Coronary artery (tissue), 2 donors: ENCODE data around the gene ZNF614.
"Not testable (repeated sequence)": the region's sequence is repeated elsewhere in the genome, so short reads cannot be mapped to it uniquely, and the experiment has no call there.

Experiments
- DNase-seq: peaks from one replicate; pipeline ENCODE4 v3.0.0-alpha.2; 2017; ENCODE audit warnings: low spot score
- H3K27ac ChIP-seq, 2 donors: fragments of 200-600 bp; sonication (generic); one replicate each; pipeline ENCODE4 v1.5.1; 2016 to 2019
- H3K4me3 ChIP-seq: fragments of 200-600 bp; sonication (generic); 2 replicates; pipeline ENCODE4 v1.5.1; 2016; ENCODE audit warnings: mild to moderate bottlenecking, moderate library complexity
- CTCF ChIP-seq: fragments of 200-600 bp; sonication (generic); IDR thresholded peaks from one replicate; pipeline ENCODE4 v1.5.1; 2019; ENCODE audit warnings: antibody characterized with exemption

ZNF614 gene

GRCh38 chr19:52048555-52049501 lies 20.6 kb upstream of the ZNF614 start, which contains the start of gene ZNF432:
ZNF432 (minus strand) TSS chr19:52048838; CDS start chr19:52046868, 1,970 bp downstream.
- H3K27ac ChIP-seq, result peak within 1 kb of the TSS; percentile 93 to 99
- no peak for TF ChIP-seq CTCF
- DNase-seq, result peak; percentile 96
- peak within 1 kb of the TSS; percentile 85 for H3K4me3 ChIP-seq

- no peak for TF ChIP-seq CTCF
- no peak for DNase-seq
- no peak overlapping the region for H3K4me3 ChIP-seq
- no peak overlapping the region for H3K27ac ChIP-seq
Observed at GRCh38 chr19:52039169-52039568, 11.0 kb upstream of the ZNF614 start.

DNA sequence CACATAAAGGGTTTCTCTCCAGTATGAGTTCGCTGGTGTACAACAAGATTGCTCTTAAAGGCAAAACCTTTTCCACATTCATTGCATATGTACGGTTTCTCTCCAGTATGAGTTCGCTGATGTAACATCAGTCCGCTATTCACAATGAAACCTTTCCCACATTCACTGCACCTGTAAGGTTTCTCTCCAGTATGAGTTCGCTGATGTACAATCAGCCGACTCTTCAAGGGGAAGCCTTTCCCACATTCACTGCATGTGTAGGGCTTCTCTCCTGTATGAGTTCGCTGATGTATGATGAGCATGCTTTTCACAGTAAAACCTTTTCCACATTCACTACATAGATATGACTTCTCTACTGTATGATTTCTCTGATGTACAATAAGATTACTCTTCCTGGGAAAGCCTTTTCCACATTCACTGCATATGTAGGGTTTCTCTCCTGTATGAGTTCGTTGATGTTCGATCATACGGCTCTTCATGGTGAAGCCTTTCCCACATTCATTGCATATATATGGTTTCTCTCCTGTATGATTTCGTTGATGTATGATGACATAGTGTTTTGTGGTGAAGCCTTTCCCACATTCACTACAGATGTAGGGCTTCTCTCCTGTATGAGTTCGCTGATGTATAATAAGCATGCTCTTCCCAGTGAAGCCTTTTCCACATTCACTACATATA lies 6.0 kb upstream of the ZNF614 start:
- Histone ChIP-seq H3K27ac (no peak overlapping the region), H3K4me3 (peak overlapping the region; percentile 28)
- DNase-seq, result no peak
- no peak for TF ChIP-seq CTCF

- Histone ChIP-seq H3K27ac (peak overlapping the region; percentile 88 to 91), H3K4me3 (peak overlapping the region; percentile 79)
- no peak for TF ChIP-seq CTCF
- no peak for DNase-seq
Observed at GRCh38 chr19:52028780-52029123, 573 bp upstream of the ZNF614 start.

- DNase-seq, result not testable (repeated sequence)
- H3K4me3 ChIP-seq, result peak overlapping the region; percentile 79
Observed at GRCh38 chr19:52026255-52026990, 1.8 kb downstream of the ZNF614 start.

DNA sequence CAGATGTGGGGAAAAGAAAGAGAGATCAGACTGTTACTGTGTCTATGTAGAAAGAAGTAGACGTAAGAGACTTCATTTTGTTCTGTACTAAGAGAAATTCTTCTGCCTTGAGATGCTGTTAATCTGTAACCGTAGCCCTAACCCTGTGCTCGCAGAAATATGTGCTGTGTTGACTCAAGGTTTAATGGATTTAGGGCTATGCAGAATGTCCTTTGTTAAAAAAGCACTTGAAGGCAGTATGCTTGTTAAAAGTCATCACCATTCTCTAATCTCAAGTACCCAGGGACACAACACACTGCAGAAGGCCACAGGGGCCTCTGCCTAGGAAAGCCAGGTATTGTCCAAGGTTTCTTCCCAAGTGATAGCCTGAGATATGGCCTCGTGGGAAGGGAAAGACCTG lies 3.7 kb downstream of the ZNF614 start:
- DNase-seq, H3K27ac ChIP-seq, H3K4me3 ChIP-seq: not testable (repeated sequence)

More at GRCh38 chr19:52026255-52026990, 1.8 kb downstream of the ZNF614 start:
- H3K27ac ChIP-seq, result not testable (repeated sequence)

- no peak for DNase-seq
- no peak for TF ChIP-seq CTCF
- no peak overlapping the region for H3K4me3 ChIP-seq
- no peak overlapping the region for H3K27ac ChIP-seq
Observed at GRCh38 chr19:52022193-52022592, 6.0 kb downstream of the ZNF614 start.
